ENCODE results near the gene SMIM5.

The SMIM5 gene

GRCh38 chr17:75595284-75595919 is 37.8 kb upstream of the SMIM5 start:
- H2BK5ac ChIP-seq (ENCODE audit: low read depth, low read length, poor library complexity): no peak overlapping the region

GRCh38 chr17:75595920-75596313 is 37.3 kb upstream of the SMIM5 start:
- H3K79me2 ChIP-seq (ENCODE audit: control insufficient read depth, insufficient read depth, low read length, poor library complexity): no peaks in the 10 kb centered on the region
- no peak overlapping the region for H3K4ac ChIP-seq (ENCODE audit: low read depth, low read length)
- no peak overlapping the region for H2BK120ac ChIP-seq (ENCODE audit: insufficient read depth, low read length, poor library complexity)
- no peaks in the 10 kb centered on the region for H3K9me3 ChIP-seq (ENCODE audit: insufficient read depth, low read depth, low read length)
- no peak overlapping the region for H3K23ac ChIP-seq (ENCODE audit: low read length)
- no peak overlapping the region for H3K14ac ChIP-seq (ENCODE audit: low read length)
- no peak overlapping the region for H3K4me3 ChIP-seq (ENCODE audit: low read depth, low read length)
- no peak overlapping the region for H2AFZ ChIP-seq (ENCODE audit: insufficient read depth, low read length, poor library complexity)
- no peak overlapping the region for H4K91ac ChIP-seq (ENCODE audit: low read depth, low read length)
- WGBS (ENCODE audit: extremely low coverage, insufficient coverage, insufficient read length): no CpG with 5 or more reads among the region's 6 CpGs
- H3K18ac ChIP-seq (ENCODE audit: low read length): no peak overlapping the region
- no peak overlapping the region for H4K8ac ChIP-seq (ENCODE audit: low read depth, low read length)
- H3K79me1 ChIP-seq (ENCODE audit: low read length): no peaks in the 10 kb centered on the region
- H3K27ac ChIP-seq (ENCODE audit: low read depth, low read length): no peak overlapping the region
- no peaks in the 10 kb centered on the region for H3K36me3 ChIP-seq (ENCODE audit: control insufficient read depth in 1 of 2, insufficient read depth in 2 of 2, low read length in 2 of 2)
- H2BK5ac ChIP-seq (ENCODE audit: low read depth, low read length, poor library complexity): no peak overlapping the region
- no peak overlapping the region for H2BK12ac ChIP-seq (ENCODE audit: low read length)
- H3K9ac ChIP-seq (ENCODE audit: low read length): no peak overlapping the region
- peak in 1 of 2 donors; percentile 31 for DNase-seq
- no peak overlapping the region for H2AK5ac ChIP-seq (ENCODE audit: low read length)
- no peak overlapping the region for H4K12ac ChIP-seq (ENCODE audit: low read depth, low read length)
- no peak overlapping the region for H3K4me2 ChIP-seq (ENCODE audit: low read length)
- H3K4me1 ChIP-seq (ENCODE audit: control insufficient read depth in 1 of 2, insufficient read depth in 2 of 2, low read length in 2 of 2): no peaks in the 10 kb centered on the region
- H3K27me3 ChIP-seq (ENCODE audit: insufficient read depth, low read length): no peaks in the 10 kb centered on the region

More at GRCh38 chr17:75595284-75595919, 37.8 kb upstream of the SMIM5 start:
- no peaks in the 10 kb centered on the region for H3K79me2 ChIP-seq (ENCODE audit: control insufficient read depth, insufficient read depth, low read length, poor library complexity)
- no CpG with 5 or more reads among the region's 13 CpGs for WGBS (ENCODE audit: extremely low coverage, insufficient coverage, insufficient read length)
- no peak overlapping the region for H4K8ac ChIP-seq (ENCODE audit: low read depth, low read length)
- H2AK5ac ChIP-seq (ENCODE audit: low read length): no peak overlapping the region
- no peak overlapping the region for H3K18ac ChIP-seq (ENCODE audit: low read length)
- H3K4me1 ChIP-seq (ENCODE audit: control insufficient read depth in 1 of 2, insufficient read depth in 2 of 2, low read length in 2 of 2): no peaks in the 10 kb centered on the region
- no peak overlapping the region for H4K91ac ChIP-seq (ENCODE audit: low read depth, low read length)
- no peak overlapping the region for H3K9ac ChIP-seq (ENCODE audit: low read length)
- H2BK120ac ChIP-seq (ENCODE audit: insufficient read depth, low read length, poor library complexity): no peak overlapping the region
- H2AFZ ChIP-seq (ENCODE audit: insufficient read depth, low read length, poor library complexity): no peak overlapping the region
- DNase-seq: peak in 1 of 2 donors; percentile 20
- no peaks in the 10 kb centered on the region for H3K9me3 ChIP-seq (ENCODE audit: insufficient read depth, low read depth, low read length)
- H3K4ac ChIP-seq (ENCODE audit: low read depth, low read length): no peak overlapping the region
- H4K12ac ChIP-seq (ENCODE audit: low read depth, low read length): no peak overlapping the region
- H3K4me3 ChIP-seq (ENCODE audit: low read depth, low read length): no peak overlapping the region
- H2BK12ac ChIP-seq (ENCODE audit: low read length): no peak overlapping the region
- H3K27me3 ChIP-seq (ENCODE audit: insufficient read depth, low read length): no peaks in the 10 kb centered on the region
- no peak overlapping the region for H3K4me2 ChIP-seq (ENCODE audit: low read length)
- H3K27ac ChIP-seq (ENCODE audit: low read depth, low read length): no peak overlapping the region
- no peak overlapping the region for H3K14ac ChIP-seq (ENCODE audit: low read length)
- no peaks in the 10 kb centered on the region for H3K79me1 ChIP-seq (ENCODE audit: low read length)
- no peak overlapping the region for H3K23ac ChIP-seq (ENCODE audit: low read length)
- no peaks in the 10 kb centered on the region for H3K36me3 ChIP-seq (ENCODE audit: control insufficient read depth in 1 of 2, insufficient read depth in 2 of 2, low read length in 2 of 2)

GRCh38 chr17:75596320-75597087 is 36.7 kb upstream of the SMIM5 start:
- H2BK12ac ChIP-seq (ENCODE audit: low read length): no peak overlapping the region
- no peak overlapping the region for H2BK5ac ChIP-seq (ENCODE audit: low read depth, low read length, poor library complexity)
- no peak overlapping the region for H3K4me3 ChIP-seq (ENCODE audit: low read depth, low read length)
- H2AK5ac ChIP-seq (ENCODE audit: low read length): no peak overlapping the region
- no peak overlapping the region for H3K4me2 ChIP-seq (ENCODE audit: low read length)
- H2BK120ac ChIP-seq (ENCODE audit: insufficient read depth, low read length, poor library complexity): no peak overlapping the region
- no peaks in the 10 kb centered on the region for H3K36me3 ChIP-seq (ENCODE audit: control insufficient read depth in 1 of 2, insufficient read depth in 2 of 2, low read length in 2 of 2)
- no peaks in the 10 kb centered on the region for H3K4me1 ChIP-seq (ENCODE audit: control insufficient read depth in 1 of 2, insufficient read depth in 2 of 2, low read length in 2 of 2)
- H3K27me3 ChIP-seq (ENCODE audit: insufficient read depth, low read length): no peaks in the 10 kb centered on the region
- H2AFZ ChIP-seq (ENCODE audit: insufficient read depth, low read length, poor library complexity): no peak overlapping the region
- no peak overlapping the region for H3K18ac ChIP-seq (ENCODE audit: low read length)
- WGBS (ENCODE audit: extremely low coverage, insufficient coverage, insufficient read length): no CpG with 5 or more reads among the region's 17 CpGs
- no peak overlapping the region for H4K91ac ChIP-seq (ENCODE audit: low read depth, low read length)
- no peaks in the 10 kb centered on the region for H3K9me3 ChIP-seq (ENCODE audit: insufficient read depth, low read depth, low read length)
- no peak overlapping the region for H3K9ac ChIP-seq (ENCODE audit: low read length)
- no peaks in the 10 kb centered on the region for H3K79me1 ChIP-seq (ENCODE audit: low read length)
- no peak overlapping the region for H4K8ac ChIP-seq (ENCODE audit: low read depth, low read length)
- no peak overlapping the region for H3K14ac ChIP-seq (ENCODE audit: low read length)
- H3K23ac ChIP-seq (ENCODE audit: low read length): no peak overlapping the region
- no peak overlapping the region for H3K27ac ChIP-seq (ENCODE audit: low read depth, low read length)
- H3K4ac ChIP-seq (ENCODE audit: low read depth, low read length): no peak overlapping the region
- no peaks in the 10 kb centered on the region for H3K79me2 ChIP-seq (ENCODE audit: control insufficient read depth, insufficient read depth, low read length, poor library complexity)
- H4K12ac ChIP-seq (ENCODE audit: low read depth, low read length): no peak overlapping the region
- no peak for DNase-seq

GRCh38 chr17:75601057-75601987 is 31.9 kb upstream of the SMIM5 start:
- Histone ChIP-seq H3K18ac (ENCODE audit: low read length) (no peak overlapping the region), H2AFZ (ENCODE audit: insufficient read depth, low read length, poor library complexity) (no peak overlapping the region), H3K4me2 (ENCODE audit: low read length) (no peak overlapping the region), H2AK5ac (ENCODE audit: low read length) (no peak overlapping the region), H2BK120ac (ENCODE audit: insufficient read depth, low read length, poor library complexity) (no peak overlapping the region), H3K4me3 (ENCODE audit: low read depth, low read length) (peak overlapping the region; percentile 0), H3K14ac (ENCODE audit: low read length) (no peak overlapping the region), H3K9me3 (ENCODE audit: insufficient read depth, low read depth, low read length) (peaks cover 1% of the 10 kb centered on the region), H3K27ac (ENCODE audit: low read depth, low read length) (no peak overlapping the region), H3K27me3 (ENCODE audit: insufficient read depth, low read length) (no peaks in the 10 kb centered on the region), H4K91ac (ENCODE audit: low read depth, low read length) (no peak overlapping the region), H4K12ac (ENCODE audit: low read depth, low read length) (no peak overlapping the region), H3K9ac (ENCODE audit: low read length) (no peak overlapping the region), H4K8ac (ENCODE audit: low read depth, low read length) (no peak overlapping the region), H3K4ac (ENCODE audit: low read depth, low read length) (no peak overlapping the region), H3K79me1 (ENCODE audit: low read length) (no peaks in the 10 kb centered on the region), H3K23ac (ENCODE audit: low read length) (no peak overlapping the region), H3K4me1 (ENCODE audit: control insufficient read depth in 1 of 2, insufficient read depth in 2 of 2, low read length in 2 of 2) (no peaks in the 10 kb centered on the region), H3K79me2 (ENCODE audit: control insufficient read depth, insufficient read depth, low read length, poor library complexity) (no peaks in the 10 kb centered on the region), H3K36me3 (ENCODE audit: control insufficient read depth in 1 of 2, insufficient read depth in 2 of 2, low read length in 2 of 2) (no peaks in the 10 kb centered on the region), H2BK12ac (ENCODE audit: low read length) (no peak overlapping the region), H2BK5ac (ENCODE audit: low read depth, low read length, poor library complexity) (no peak overlapping the region)
- peak; percentile 58 to 72 for DNase-seq
- WGBS (ENCODE audit: extremely low coverage, insufficient coverage, insufficient read length): no CpG with 5 or more reads among the region's 28 CpGs

Data from trophoblast cell (in vitro differentiated cells and primary cell).